ENCODE results near the gene FANK1. TPM values are rescaled to one million over a fixed set of nuclear protein-coding genes. Genes with fewer than 3 reads are reported as not detected.
A peak's percentile ranks its signal among the peaks of the same experiment; 100 is the strongest.

The FANK1 gene
- total RNA-seq, 1 experiment from 2014 or later: 0.18 TPM

GRCh38 chr10:125994601-125995000 lies 98.2 kb downstream of the FANK1 start:
- H3K27ac ChIP-seq: no peak overlapping the region
- H3K4me3 ChIP-seq: no peak overlapping the region
- no peaks in the 10 kb centered on the region for H3K27me3 ChIP-seq (replicated peaks)
- no peaks in the 10 kb centered on the region for H3K9me3 ChIP-seq (replicated peaks)
- H3K36me3 ChIP-seq: no peaks in the 10 kb centered on the region
- no peaks in the 10 kb centered on the region for H3K4me1 ChIP-seq (replicated peaks)
- DNase-seq (ENCODE audit: low read depth in 1 of 2, low spot score in 2 of 2): no peak

- H3K4me3 ChIP-seq: no peak overlapping the region
- no peaks in the 10 kb centered on the region for H3K27me3 ChIP-seq (replicated peaks)
- H3K4me1 ChIP-seq (replicated peaks): no peaks in the 10 kb centered on the region
- no peaks in the 10 kb centered on the region for H3K9me3 ChIP-seq (replicated peaks)
- no peak for DNase-seq (ENCODE audit: low read depth in 1 of 2, low spot score in 2 of 2)
- H3K27ac ChIP-seq: no peak overlapping the region
- H3K36me3 ChIP-seq: no peaks in the 10 kb centered on the region
Measured at GRCh38 chr10:125995726-125996304, 99.5 kb downstream of the FANK1 start.

GRCh38 chr10:125997586-125997985 lies 101.2 kb downstream of the FANK1 start:
- Histone ChIP-seq H3K27me3 (replicated peaks) (no peaks in the 10 kb centered on the region), H3K4me3 (no peak overlapping the region), H3K4me1 (replicated peaks) (no peaks in the 10 kb centered on the region), H3K9me3 (replicated peaks) (no peaks in the 10 kb centered on the region), H3K36me3 (no peaks in the 10 kb centered on the region), H3K27ac (no peak overlapping the region)
- DNase-seq (ENCODE audit: low read depth in 1 of 2, low spot score in 2 of 2): no peak

GRCh38 chr10:125999694-126000093 lies 103.3 kb downstream of the FANK1 start:
- no peak overlapping the region for H3K4me3 ChIP-seq
- H3K27ac ChIP-seq: no peak overlapping the region
- H3K9me3 ChIP-seq (replicated peaks): no peaks in the 10 kb centered on the region
- no peak for DNase-seq (ENCODE audit: low read depth in 1 of 2, low spot score in 2 of 2)
- no peaks in the 10 kb centered on the region for H3K4me1 ChIP-seq (replicated peaks)
- H3K36me3 ChIP-seq: no peaks in the 10 kb centered on the region
- no peaks in the 10 kb centered on the region for H3K27me3 ChIP-seq (replicated peaks)

- Histone ChIP-seq H3K27ac (no peak overlapping the region), H3K4me3 (no peak overlapping the region), H3K9me3 (replicated peaks) (no peaks in the 10 kb centered on the region), H3K36me3 (no peaks in the 10 kb centered on the region), H3K4me1 (replicated peaks) (no peaks in the 10 kb centered on the region), H3K27me3 (replicated peaks) (no peaks in the 10 kb centered on the region)
- peak; percentile 21 to 60 for DNase-seq (ENCODE audit: low read depth in 1 of 2, low spot score in 2 of 2)
Measured at GRCh38 chr10:126001576-126001975, 105.2 kb downstream of the FANK1 start.

GRCh38 chr10:126004752-126005151 lies 108.4 kb downstream of the FANK1 start:
- H3K4me3 ChIP-seq: no peak overlapping the region
- no peaks in the 10 kb centered on the region for H3K27me3 ChIP-seq (replicated peaks)
- H3K36me3 ChIP-seq: no peaks in the 10 kb centered on the region
- no peaks in the 10 kb centered on the region for H3K4me1 ChIP-seq (replicated peaks)
- no peaks in the 10 kb centered on the region for H3K9me3 ChIP-seq (replicated peaks)
- no peak overlapping the region for H3K27ac ChIP-seq
- no peak for DNase-seq (ENCODE audit: low read depth in 1 of 2, low spot score in 2 of 2)

GRCh38 chr10:126006264-126006663 lies 109.9 kb downstream of the FANK1 start:
- Histone ChIP-seq H3K36me3 (no peaks in the 10 kb centered on the region), H3K4me1 (replicated peaks) (no peaks in the 10 kb centered on the region), H3K4me3 (no peak overlapping the region), H3K27me3 (replicated peaks) (no peaks in the 10 kb centered on the region), H3K27ac (no peak overlapping the region), H3K9me3 (replicated peaks) (no peaks in the 10 kb centered on the region)
- DNase-seq (ENCODE audit: low read depth in 1 of 2, low spot score in 2 of 2): no peak

GRCh38 chr10:126006906-126007305 lies 110.5 kb downstream of the FANK1 start:
- H3K36me3 ChIP-seq: no peaks in the 10 kb centered on the region
- H3K27me3 ChIP-seq (replicated peaks): no peaks in the 10 kb centered on the region
- DNase-seq (ENCODE audit: low read depth in 1 of 2, low spot score in 2 of 2): no peak
- H3K4me3 ChIP-seq: no peak overlapping the region
- H3K9me3 ChIP-seq (replicated peaks): no peaks in the 10 kb centered on the region
- H3K4me1 ChIP-seq (replicated peaks): no peaks in the 10 kb centered on the region
- no peak overlapping the region for H3K27ac ChIP-seq

GRCh38 chr10:126009650-126010049 lies 113.3 kb downstream of the FANK1 start:
- Histone ChIP-seq H3K36me3 (no peaks in the 10 kb centered on the region), H3K4me3 (no peak overlapping the region), H3K27me3 (replicated peaks) (no peaks in the 10 kb centered on the region), H3K9me3 (replicated peaks) (no peaks in the 10 kb centered on the region), H3K4me1 (replicated peaks) (peaks cover 24% of the 10 kb centered on the region), H3K27ac (no peak overlapping the region)
- no peak for DNase-seq (ENCODE audit: low read depth in 1 of 2, low spot score in 2 of 2)

- DNase-seq (ENCODE audit: low read depth in 1 of 2, low spot score in 2 of 2): no peak
- no peaks in the 10 kb centered on the region for H3K27me3 ChIP-seq (replicated peaks)
Measured at GRCh38 chr10:126011995-126012394, 115.6 kb downstream of the FANK1 start.

GRCh38 chr10:126012485-126012884 lies 116.1 kb downstream of the FANK1 start:
- DNase-seq (ENCODE audit: low read depth in 1 of 2, low spot score in 2 of 2): peak in 1 of 2 experiments; percentile 20
- Histone ChIP-seq H3K27me3 (replicated peaks) (no peaks in the 10 kb centered on the region), H3K4me1 (replicated peaks) (peaks cover 26% of the 10 kb centered on the region), H3K36me3 (no peaks in the 10 kb centered on the region), H3K4me3 (no peak overlapping the region), H3K9me3 (replicated peaks) (no peaks in the 10 kb centered on the region), H3K27ac (no peak overlapping the region)

More at GRCh38 chr10:126011995-126012394, 115.6 kb downstream of the FANK1 start:
- Histone ChIP-seq H3K4me1 (replicated peaks) (peaks cover 25% of the 10 kb centered on the region), H3K27ac (no peak overlapping the region), H3K4me3 (no peak overlapping the region), H3K9me3 (replicated peaks) (no peaks in the 10 kb centered on the region), H3K36me3 (no peaks in the 10 kb centered on the region)

GRCh38 chr10:126013489-126014281 lies 117.3 kb downstream of the FANK1 start:
- no peaks in the 10 kb centered on the region for H3K36me3 ChIP-seq
- peak; percentile 73 to 78 for DNase-seq (ENCODE audit: low read depth in 1 of 2, low spot score in 2 of 2)

GRCh38 chr10:126014309-126014708 lies 117.9 kb downstream of the FANK1 start:
- Histone ChIP-seq H3K4me3 (no peak overlapping the region), H3K9me3 (replicated peaks) (no peaks in the 10 kb centered on the region), H3K27ac (no peak overlapping the region), H3K27me3 (replicated peaks) (no peaks in the 10 kb centered on the region), H3K4me1 (replicated peaks) (peaks cover 40% of the 10 kb centered on the region), H3K36me3 (no peaks in the 10 kb centered on the region)
- peak in 1 of 2 experiments; percentile 57 for DNase-seq (ENCODE audit: low read depth in 1 of 2, low spot score in 2 of 2)

More at GRCh38 chr10:126013489-126014281, 117.3 kb downstream of the FANK1 start:
- Histone ChIP-seq H3K4me1 (replicated peaks) (peaks cover 38% of the 10 kb centered on the region), H3K27ac (0 out of 2 replicates have a peak overlapping the region, but pooled peaks have one; percentile 9), H3K4me3 (no peak overlapping the region), H3K27me3 (replicated peaks) (no peaks in the 10 kb centered on the region), H3K9me3 (replicated peaks) (no peaks in the 10 kb centered on the region)

GRCh38 chr10:126015413-126015812 lies 119.0 kb downstream of the FANK1 start:
- no peaks in the 10 kb centered on the region for H3K36me3 ChIP-seq
- H3K27ac ChIP-seq: no peak overlapping the region
- no peaks in the 10 kb centered on the region for H3K9me3 ChIP-seq (replicated peaks)
- no peak for DNase-seq (ENCODE audit: low read depth in 1 of 2, low spot score in 2 of 2)
- no peaks in the 10 kb centered on the region for H3K27me3 ChIP-seq (replicated peaks)
- H3K4me1 ChIP-seq (replicated peaks): peaks cover 40% of the 10 kb centered on the region
- no peak overlapping the region for H3K4me3 ChIP-seq

Measured in SJSA1 (cell line).